Measurements from ENCODE around the gene XCL1.

Gene XCL1

GRCh38 chr1:168618886-168619285 is 42.5 kb downstream of the XCL1 start:
- Histone ChIP-seq H3K79me2 (no peaks in the 10 kb centered on the region), H3K27ac (no peak overlapping the region), H3K27me3 (ENCODE audit: control insufficient read depth, insufficient read depth, low read length) (no peaks in the 10 kb centered on the region), H3K4me3 (ENCODE audit: low read depth, low read length) (no peak overlapping the region), H3K9me3 (ENCODE audit: control insufficient read depth, low read length) (no peaks in the 10 kb centered on the region), H3K4me1 (no peaks in the 10 kb centered on the region), H2AFZ (no peak overlapping the region), H3K36me3 (ENCODE audit: control insufficient read depth, insufficient read depth, low read length) (no peaks in the 10 kb centered on the region), H3K4me2 (ENCODE audit: low read length) (no peak overlapping the region), H3K9ac (no peak overlapping the region)
- TF ChIP-seq CTCF (IDR thresholded peaks at IDR 0.05), result no peak

DNA sequence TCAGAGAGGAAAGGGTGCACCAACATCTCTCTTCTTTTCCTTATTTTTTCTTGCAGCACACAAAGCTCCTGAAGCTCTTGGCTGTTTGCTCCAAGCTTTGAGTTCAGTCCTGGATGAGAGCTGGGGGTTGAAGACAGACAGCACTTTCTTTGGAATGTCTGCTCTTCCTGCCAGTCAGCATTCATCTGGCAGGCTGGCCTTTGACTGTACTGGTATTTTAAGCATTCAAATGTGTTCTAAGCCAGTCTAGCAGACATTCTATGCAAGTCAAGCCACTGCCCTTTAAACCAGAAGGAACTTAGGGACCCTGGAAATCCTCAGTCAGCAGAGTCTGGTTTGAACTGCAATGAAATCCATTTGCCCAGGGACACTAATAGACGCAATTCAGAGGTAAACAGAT is 45.0 kb downstream of the XCL1 start:
- no peaks in the 10 kb centered on the region for H3K4me1 ChIP-seq
- no peak overlapping the region for H3K4me3 ChIP-seq (ENCODE audit: low read depth, low read length)
- H3K9ac ChIP-seq, result no peak overlapping the region
- no peak overlapping the region for H2AFZ ChIP-seq
- H3K4me2 ChIP-seq (ENCODE audit: low read length), result no peak overlapping the region
- no peaks in the 10 kb centered on the region for H3K27me3 ChIP-seq (ENCODE audit: control insufficient read depth, insufficient read depth, low read length)
- H3K36me3 ChIP-seq (ENCODE audit: control insufficient read depth, insufficient read depth, low read length), result no peaks in the 10 kb centered on the region
- H3K9me3 ChIP-seq (ENCODE audit: control insufficient read depth, low read length), result no peaks in the 10 kb centered on the region
- no peak for TF ChIP-seq CTCF (IDR thresholded peaks at IDR 0.05)
- no peaks in the 10 kb centered on the region for H3K79me2 ChIP-seq
- no peak overlapping the region for H3K27ac ChIP-seq

DNA sequence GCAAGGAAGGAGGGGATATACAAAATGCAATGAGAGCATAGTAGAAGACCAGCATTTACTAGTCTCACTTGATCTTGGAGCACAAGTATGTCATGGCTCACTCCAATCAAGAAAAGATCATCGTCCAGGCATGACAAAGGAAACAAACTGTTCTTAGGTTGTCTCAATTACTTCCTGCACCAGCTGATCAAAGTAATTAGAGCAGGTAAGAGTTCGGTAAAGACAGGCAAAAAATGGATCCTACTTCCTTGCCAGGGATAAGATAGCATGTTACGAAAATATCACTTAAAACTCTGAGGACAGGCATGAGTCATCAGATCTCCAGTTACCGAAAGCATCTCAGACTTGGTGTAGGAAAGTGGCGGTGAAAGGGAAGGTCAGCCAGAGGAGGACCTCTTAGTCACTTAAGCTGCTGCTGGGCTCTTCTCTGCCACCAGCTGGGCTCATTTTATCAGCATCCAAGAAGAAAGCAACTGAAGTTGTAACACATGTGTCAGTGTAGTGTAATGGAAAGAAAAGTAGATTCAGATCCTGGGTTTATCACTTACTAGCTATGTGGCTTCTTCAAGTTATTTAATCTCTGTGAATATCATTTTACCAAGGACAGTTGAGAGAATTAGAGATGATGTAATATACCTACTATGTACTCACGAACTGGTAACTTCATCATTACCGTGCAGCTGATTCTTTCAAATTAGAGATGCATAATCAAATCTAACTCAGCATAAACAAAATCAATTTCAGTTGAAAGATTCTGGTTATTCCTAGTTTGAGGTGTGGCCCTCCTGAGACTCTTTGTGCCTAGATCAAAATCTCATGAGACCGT is 46.8 kb downstream of the XCL1 start:
- no peak overlapping the region for H3K4me3 ChIP-seq (ENCODE audit: low read depth, low read length)
- no peak overlapping the region for H3K27ac ChIP-seq
- H3K27me3 ChIP-seq (ENCODE audit: control insufficient read depth, insufficient read depth, low read length), result no peaks in the 10 kb centered on the region
- H3K79me2 ChIP-seq, result no peaks in the 10 kb centered on the region
- no peak for TF ChIP-seq CTCF (IDR thresholded peaks at IDR 0.05)
- H3K36me3 ChIP-seq (ENCODE audit: control insufficient read depth, insufficient read depth, low read length), result no peaks in the 10 kb centered on the region
- H2AFZ ChIP-seq, result no peak overlapping the region
- no peaks in the 10 kb centered on the region for H3K4me1 ChIP-seq
- H3K9me3 ChIP-seq (ENCODE audit: control insufficient read depth, low read length), result no peaks in the 10 kb centered on the region
- H3K9ac ChIP-seq, result no peak overlapping the region
- no peak overlapping the region for H3K4me2 ChIP-seq (ENCODE audit: low read length)

DNA sequence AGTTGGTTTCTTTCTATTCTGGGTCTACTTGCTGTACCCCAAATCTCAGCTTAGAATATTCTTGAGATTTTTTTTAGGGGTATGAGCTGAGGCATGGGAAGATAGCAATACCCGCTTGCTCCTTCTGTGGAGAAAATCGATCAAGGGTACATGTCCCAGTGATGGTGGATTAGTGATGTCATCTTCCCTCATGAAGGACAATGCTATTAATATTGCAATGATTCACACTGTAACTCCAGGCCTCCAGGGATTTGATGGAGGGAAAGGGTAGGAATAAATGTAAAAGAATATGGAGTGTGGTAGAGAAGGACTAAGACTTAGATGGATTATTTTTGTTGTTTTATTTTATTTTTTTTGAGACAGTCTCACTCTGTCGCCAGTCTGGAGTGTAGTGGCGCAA is 47.4 kb downstream of the XCL1 start:
- Histone ChIP-seq H3K27ac (no peak overlapping the region), H3K4me1 (no peaks in the 10 kb centered on the region), H3K79me2 (no peaks in the 10 kb centered on the region), H3K36me3 (ENCODE audit: control insufficient read depth, insufficient read depth, low read length) (no peaks in the 10 kb centered on the region), H3K4me3 (ENCODE audit: low read depth, low read length) (no peak overlapping the region), H3K4me2 (ENCODE audit: low read length) (no peak overlapping the region), H3K9me3 (ENCODE audit: control insufficient read depth, low read length) (no peaks in the 10 kb centered on the region), H3K9ac (no peak overlapping the region), H2AFZ (no peak overlapping the region), H3K27me3 (ENCODE audit: control insufficient read depth, insufficient read depth, low read length) (no peaks in the 10 kb centered on the region)
- TF ChIP-seq CTCF (IDR thresholded peaks at IDR 0.05), result no peak

DNA sequence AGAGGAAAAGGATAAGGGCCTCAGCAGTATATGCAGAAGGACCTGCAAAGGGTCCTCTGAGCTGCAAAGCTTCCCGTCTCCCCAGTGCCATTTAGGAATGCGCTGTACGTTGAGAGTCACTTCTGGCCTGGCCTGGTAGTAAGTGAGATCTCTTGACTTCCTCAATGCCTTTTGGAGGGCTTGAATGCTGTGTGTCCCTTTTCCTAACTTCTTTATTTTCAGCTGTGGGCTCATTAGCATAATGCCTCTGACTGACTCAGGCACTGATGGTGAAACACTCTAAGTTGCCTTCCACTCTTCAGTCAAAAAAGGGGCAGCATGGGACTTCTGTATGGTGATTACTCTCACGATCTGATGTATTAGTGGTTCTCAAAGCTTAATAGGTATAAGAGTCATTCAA is 49.9 kb downstream of the XCL1 start:
- no peak for TF ChIP-seq CTCF (IDR thresholded peaks at IDR 0.05)
- no peak overlapping the region for H3K27ac ChIP-seq
- H3K79me2 ChIP-seq, result no peaks in the 10 kb centered on the region
- H3K4me1 ChIP-seq, result no peaks in the 10 kb centered on the region
- no peak overlapping the region for H3K9ac ChIP-seq
- no peaks in the 10 kb centered on the region for H3K9me3 ChIP-seq (ENCODE audit: control insufficient read depth, low read length)
- H3K4me2 ChIP-seq (ENCODE audit: low read length), result no peak overlapping the region
- no peaks in the 10 kb centered on the region for H3K36me3 ChIP-seq (ENCODE audit: control insufficient read depth, insufficient read depth, low read length)
- no peak overlapping the region for H3K4me3 ChIP-seq (ENCODE audit: low read depth, low read length)
- H2AFZ ChIP-seq, result no peak overlapping the region
- no peaks in the 10 kb centered on the region for H3K27me3 ChIP-seq (ENCODE audit: control insufficient read depth, insufficient read depth, low read length)
